ENCODE results near the gene EIF1AD.

The EIF1AD gene

DNA sequence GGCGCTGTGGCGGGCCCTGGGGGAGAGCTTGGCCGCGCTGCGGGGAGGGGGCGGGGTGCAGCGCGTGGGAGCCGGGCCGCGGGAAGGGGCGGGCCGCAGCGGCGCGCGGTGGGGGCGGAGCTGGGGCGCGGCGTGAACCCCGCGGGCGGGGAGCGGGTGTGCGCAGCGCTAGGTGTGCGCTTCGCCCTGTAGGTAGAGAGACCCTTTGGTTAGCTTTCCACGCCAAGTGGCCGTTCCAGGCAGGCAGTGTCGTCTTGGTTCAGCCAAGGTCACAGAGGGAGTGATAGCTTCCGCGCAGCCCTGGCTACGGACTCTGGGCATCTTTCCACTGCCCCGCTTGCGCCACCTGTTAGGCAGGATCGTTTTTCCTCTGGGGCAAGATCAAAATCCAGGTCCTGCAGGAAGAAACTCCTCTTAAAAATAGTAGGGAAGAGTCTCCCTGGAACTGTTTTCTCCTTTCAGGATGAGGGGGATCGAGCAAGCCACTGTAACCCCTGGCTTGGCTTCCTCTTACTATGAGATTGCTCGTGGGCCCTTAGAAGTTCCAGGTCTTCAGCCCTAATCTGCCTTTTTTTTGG lies 780 bp upstream of the EIF1AD start:
- peak in 1 of 5 experiments; percentile 57 for DNase-seq

DNA sequence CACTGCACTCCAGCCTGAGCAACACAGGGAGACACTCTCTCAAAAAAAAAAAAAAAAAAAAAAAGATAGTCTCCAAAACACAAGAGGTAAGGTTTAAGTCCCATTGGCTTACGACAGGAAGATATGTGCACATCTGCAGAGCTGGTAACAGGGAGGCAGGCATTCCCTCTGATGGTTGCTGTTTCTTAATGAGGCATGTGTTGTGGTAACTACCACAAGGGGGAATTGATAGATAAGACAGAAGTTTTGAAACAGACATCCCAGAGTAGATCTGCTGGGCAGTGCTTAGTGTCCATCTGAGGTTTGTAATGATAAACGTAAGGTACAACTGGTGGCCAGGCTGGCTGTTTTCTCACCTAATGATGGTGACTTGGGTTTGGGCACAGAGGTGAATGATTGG lies 4.7 kb downstream of the EIF1AD start:
- DNase-seq: no peak

DNA sequence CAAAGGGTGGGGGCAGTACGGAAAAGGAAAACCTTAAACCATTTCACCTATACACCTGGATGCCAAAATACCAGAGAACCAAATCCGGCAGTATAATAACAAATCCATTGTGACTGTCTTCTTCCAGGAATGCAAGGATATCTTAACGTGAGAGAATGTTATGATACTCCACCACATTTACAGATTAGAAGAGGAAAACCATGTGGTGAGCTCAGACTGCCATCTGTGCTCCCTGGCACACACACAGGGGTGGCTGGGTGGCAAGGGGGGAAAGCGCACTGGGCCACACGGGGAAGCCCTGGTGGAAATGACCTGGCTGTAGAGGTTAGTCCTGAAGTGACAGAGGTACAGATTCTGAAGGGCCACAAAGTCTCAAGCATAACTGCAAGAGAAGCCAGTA lies 9.9 kb downstream of the EIF1AD start:
- no peak for DNase-seq

DNA sequence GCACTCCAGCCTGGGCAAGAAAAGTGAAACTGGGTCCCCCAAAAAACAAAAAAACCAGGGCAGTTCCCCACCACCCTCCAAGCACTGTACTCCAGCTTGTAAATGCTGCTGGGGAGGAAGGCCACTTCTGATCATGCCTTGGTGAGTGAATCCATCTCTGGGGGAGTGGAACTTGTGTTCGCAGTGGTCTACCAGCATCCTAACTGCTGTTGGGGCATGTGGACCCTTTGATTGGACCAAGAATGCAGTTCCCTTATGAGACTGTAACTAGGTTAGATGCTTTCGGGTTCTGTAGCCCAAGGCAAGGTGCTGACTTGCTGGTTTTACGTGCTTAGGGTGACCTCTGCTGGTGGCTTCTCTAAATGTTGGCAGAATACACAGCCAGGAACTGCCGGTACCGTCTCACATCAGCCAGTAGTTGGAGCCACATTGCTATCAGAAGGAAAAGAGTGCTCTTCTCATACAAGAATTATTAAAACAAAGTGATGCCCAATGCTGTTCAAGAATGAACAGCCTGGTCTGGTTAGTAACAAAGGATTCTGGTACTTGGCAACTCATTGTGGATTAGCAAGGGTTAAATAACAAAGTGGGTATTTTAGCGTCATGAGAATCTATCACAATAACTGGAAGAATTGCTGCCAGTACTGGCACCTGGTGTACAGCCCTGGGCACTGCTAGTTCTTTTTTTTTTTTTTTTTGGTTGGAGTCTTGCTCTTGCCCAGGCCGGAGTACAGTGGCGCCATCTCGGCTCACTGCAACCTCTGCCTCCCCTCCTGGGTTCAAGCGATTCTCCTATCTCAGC lies 13.0 kb downstream of the EIF1AD start:
- DNase-seq: peak; percentile 44 to 94 (median 82)

DNA sequence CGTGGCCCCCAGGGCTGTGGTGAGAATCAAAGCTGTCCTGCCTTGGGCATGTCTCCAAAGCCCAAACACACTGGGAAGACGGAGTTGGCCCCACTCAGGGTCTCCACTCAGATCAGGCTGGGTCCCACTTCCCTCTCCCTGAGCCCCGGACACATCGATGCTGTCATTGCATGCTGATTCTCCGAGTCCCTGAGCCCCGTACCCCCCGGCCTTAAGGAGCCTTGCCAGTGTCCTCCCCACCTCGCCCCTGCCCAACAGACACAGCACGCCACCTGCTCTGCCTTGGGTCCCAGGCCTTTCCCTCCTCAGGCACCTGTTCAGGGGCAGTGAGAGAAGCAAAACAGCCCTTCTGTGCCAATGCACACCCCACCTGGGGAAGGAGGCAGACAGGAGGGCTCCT lies 14.6 kb downstream of the EIF1AD start:
- DNase-seq: no peak

DNA sequence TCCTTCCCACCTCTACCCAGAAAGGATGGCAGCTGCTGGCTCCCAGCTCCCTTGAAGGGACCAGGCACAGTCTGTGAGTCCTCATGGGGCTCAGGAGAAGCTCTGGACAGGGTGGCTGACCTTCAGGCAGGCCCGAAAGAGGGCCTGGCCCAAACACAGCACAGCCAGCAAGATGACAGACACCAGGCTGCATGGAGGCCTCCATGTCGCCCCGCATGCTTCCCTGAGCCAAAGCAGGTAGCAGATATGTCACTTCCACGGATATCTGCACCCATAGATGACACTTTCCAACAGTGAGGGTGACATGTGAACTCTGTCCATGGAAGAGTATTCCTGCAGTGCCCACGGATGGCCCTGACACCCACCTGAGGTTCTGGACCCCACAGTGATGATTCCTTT lies 18.4 kb downstream of the EIF1AD start:
- no peak for DNase-seq

DNA sequence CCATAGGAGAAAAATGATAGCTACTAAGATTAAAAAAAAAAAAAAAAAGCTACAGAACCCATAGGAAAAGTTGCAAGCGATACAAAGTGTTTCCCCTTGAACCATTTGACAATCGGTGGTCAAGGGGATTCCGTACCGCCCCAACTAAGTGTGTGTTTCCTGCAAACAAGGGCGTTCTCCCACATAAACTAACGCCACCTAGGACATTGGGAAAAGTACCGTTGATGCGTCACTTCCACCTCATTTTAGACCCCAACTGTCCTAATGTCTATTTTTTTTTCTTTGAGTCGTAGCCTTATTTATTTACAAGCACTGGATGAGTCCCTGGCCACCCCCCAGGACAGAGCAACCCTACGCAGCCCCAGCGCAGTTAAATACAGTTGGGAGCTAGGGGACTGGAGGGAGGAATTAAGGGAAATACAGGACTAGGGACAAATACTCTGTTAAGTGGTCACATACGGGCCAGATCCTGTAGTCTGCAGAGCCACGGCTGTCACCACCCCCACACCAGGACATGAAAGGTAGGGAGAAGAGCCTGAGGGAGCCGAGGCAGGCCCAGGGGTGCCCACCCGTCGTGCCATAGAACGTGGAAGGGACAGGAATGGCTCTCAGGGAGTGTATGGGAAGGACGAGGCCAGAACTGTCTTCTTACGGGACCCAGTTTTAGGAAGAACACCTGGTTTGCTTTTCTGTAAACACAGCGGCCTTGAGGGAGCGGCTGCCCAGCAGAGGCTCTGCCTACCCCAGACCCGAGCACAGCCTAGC lies 19.0 kb downstream of the EIF1AD start:
- DNase-seq: no peak

DNA sequence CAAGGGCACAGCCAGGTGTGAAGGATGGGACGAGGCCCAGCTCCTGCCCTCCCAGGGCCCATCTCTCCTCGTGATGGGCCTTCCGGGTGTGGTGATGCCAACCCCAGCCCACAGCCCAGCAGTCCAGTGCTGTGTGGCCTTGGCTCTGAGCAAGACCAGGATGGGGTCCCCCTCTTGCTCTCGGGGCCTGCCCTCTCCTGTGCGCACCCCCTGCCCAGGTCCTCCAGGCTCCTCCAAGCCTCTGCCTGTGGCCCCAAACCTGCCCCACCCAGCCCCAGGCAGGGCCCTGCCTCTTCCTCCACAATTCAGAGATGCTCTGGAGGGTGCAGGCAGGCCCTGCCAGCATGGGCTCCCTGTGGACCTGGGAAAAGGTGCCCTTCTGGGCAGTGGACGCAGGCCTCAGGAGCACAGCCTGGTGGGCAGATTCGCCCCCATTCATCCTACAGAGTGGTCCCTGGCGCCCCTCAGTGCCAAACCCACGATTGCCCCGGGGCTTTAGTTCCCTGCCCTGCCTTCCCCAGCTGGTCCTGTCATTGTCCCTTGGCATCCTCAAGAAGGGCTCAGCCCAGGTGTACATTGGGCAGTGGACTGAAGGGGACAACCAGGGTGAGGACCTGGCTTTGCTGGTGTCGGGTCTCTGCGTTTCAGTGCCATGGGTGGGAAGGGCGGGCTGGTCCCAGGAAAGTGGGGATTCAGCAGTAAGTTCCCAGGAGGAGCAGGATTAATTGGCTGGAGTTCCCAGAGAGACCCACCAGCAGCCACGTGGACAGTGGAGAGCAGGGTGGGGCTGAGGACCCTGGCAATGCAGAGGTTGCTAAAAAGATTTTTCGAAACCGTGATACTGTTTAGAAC lies 19.8 kb downstream of the EIF1AD start:
- DNase-seq: no peak

DNA sequence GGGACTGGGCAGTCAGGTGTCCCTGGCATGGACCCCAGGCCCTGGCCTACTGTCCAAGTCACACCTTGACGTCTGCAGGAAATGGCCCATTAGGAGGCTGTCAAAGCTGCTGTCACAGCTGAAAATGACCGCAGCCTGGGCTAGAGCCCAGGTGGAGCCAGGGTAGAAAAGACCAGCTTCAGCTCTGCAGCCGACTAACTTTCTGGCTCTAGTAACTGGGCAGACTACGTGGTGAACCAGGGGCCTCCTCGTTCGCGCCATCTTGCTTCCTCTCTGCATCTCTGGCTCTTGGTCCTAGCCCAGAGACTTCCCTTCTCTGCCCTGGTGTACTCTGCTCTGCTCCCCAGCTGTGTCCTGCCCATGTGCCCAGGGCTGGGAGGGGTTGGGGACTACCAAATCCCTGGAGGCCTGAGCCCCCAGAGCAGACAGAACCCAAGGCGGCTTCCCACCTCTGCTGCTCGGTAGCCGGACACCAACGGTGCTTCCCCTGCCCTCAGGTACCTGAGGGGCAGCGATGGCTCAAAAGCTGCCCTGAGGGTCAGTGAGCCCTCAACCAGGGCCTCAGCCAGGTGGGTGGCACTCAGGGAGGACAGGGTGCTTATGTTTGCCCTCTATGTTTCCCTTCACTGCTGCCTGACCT lies 20.7 kb downstream of the EIF1AD start:
- no peak for DNase-seq

DNA sequence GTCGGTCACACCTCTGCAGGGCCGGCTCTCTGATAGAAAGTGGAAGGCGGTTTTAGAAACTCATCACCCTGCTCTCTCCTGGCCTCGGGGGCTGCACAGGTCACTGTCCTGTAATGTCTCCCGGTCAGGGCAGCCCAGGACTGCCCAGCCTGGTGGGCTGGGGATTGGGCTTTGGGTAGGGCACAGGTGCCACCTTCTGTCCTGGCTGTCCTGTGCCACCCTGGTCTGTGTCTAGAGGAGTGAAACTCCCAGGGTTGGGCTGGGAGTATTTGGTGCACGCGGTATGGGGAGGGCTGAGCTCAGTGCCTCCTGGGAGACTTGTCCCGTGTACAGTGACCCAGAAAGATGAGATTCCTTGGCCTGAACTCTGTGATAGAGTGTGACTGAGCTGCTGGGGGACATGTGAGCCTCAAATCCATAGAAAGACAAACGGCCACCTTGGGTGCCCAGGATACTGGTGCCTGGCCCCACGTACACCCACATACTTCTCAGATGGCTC lies 22.6 kb downstream of the EIF1AD start:
- no peak for DNase-seq

DNA sequence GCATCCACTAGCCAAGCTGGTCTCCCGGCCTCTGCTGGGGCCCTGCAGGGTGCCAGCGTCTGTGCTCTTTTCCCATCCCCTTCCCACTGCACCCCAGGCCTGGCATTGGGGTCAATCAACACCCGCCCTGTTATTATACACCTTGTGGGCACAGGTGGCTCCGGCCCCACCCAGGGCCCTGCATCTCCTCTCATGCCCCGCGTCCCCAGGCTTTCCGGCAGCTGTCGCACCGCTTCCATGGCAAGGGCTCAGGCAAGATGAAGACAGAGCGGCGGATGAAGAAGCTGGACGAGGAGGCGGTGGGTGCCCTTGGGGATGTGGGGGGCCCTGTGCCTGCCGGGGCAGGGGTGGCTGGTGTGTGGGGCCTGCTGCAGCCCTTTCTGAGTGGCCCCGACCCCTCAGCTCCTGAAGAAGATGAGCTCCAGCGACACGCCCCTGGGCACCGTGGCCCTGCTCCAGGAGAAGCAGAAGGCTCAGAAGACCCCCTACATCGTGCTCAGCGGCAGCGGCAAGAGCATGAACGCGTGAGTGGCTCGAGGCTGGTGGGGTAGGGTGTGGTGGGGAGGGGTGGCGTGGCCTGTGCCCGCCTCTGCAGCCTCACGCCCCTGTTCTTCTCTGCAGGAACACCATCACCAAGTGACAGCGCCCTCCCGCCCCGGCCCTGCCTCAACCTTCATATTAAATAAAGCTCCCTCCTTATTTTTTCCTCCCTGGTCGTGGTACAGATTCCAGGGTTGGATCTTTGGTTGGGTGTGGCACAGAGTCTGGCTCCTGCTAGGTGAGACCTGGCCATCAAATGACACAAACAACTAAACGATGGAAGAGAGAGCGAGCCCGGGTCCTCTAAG lies 23.3 kb downstream of the EIF1AD start:
- no peak for DNase-seq

DNA sequence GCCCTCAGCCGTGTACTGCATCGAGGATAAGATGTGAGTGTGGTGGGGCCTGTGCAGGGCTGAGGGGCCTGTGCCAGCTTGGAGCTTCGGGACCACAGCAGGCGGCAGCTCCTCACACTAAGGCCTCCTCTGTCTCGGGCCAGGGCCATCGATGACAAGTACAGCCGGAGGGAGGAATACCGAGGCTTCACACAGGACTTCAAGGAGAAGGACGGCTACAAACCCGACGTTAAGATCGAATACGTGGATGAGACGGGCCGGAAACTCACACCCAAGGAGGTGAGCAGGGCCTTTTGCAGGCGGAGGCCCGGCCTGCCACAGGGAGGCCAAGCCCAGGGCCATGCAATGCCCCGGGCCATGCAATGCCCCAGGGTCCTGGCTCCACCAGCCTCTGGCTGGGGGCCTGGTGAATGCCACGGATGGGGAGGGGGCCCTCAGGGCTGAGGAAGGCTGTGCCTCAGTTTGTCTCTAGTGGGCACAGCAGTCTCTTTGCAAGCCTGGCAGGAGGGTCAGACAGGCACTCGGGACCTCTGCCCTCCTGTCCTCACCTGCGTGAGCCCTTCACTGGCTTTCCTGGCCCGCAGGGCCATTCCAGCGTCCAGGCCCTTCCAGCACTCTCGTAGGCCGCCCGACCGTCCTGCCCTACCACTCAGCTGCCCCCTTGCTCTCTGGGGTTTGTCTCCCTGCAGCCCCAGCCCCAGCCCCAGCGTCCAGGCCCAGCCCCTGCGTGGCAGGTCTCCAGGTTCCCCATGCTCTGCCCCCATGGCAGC lies 24.2 kb downstream of the EIF1AD start:
- no peak for DNase-seq

DNA sequence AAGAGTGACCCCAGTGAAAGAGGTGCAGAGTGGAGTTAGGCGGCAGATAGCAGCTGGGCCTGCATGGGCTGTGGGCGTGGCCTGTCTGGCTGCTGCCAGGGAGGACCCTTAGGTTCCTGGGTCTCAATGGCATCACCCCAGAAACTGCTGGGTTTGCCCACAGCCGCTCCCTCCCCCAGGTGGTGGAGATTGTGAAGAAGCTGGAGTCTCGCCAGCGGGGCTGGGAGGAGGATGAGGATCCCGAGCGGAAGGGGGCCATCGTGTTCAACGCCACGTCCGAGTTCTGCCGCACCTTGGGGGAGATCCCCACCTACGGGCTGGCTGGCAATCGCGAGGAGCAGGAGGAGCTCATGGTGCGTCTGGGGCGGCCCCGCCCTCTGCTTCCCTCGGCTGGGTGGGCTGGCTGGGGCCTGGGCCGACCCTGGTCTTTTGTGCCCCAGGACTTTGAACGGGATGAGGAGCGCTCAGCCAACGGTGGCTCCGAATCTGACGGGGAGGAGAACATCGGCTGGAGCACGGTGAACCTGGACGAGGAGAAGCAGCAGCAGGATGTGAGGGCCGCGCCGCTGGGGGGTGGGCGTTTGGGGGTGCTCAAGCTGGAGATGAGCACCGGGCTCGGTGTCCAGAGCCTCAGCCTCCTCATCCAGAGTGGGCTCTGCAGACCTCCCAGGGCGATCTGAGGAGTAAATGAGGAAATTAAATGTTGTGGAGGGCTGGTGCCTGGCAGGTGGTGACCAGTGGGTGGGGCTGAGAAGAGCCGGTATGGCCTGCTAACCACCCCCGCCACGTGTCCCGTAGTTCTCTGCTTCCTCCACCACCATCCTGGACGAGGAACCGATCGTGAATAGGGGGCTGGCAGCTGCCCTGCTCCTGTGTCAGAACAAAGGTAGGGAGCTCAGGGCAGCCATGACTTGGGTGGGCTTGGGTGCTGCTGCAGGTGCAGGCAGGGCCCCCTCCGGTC lies 25.5 kb downstream of the EIF1AD start:
- DNase-seq: no peak

DNA sequence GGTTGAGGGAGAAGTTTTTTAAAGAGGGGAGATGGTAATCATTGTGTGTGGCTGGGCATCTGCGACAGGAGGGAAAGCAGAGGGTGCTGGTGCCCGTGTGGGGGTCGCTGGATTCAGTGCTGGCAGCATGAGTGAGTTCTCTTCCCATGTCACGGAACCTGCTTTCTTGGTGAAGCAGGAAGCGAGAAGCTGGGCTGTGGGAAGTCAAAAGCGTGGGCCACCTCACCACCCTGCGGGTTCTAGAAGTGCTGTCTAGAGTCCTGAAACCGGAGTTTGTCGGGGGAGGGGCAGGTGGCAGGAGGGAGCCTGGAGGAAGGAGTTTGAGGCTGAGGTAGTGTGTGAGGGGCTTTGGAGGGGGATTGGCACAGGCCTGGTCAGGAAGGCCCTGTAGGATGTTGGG lies 26.2 kb downstream of the EIF1AD start:
- no peak for DNase-seq

DNA sequence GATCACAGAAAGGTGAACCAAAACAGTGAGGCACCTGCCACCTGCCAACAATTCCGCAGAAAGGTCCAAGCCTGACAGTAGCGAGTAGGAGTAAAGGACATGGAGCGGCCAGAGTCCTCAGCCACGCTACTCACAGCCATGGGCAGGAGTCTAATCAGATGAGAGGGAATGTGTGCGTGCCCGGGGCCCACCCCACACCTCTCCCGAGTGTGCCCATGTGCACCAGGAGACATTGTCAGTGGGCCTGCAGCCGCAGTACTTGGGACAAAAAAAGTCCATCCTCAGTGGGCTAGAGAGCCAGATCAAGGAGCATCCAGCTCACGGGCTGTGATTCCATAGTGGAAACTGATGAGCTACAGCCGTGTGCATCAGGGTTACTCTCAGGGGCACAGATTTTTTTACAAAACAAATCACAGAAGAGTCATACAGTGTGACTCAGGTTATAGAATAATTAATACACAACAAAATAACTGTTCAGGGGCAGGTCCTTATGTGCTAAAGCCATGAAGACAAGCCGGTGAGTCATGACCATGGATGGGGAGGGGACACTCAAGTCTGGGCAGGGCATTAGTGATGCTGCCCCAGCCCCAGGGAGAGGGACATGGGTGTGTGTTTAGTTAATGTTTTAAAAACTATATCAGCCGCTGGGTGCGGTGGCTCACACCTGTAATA lies 28.4 kb downstream of the EIF1AD start:
- no peak for DNase-seq

DNA sequence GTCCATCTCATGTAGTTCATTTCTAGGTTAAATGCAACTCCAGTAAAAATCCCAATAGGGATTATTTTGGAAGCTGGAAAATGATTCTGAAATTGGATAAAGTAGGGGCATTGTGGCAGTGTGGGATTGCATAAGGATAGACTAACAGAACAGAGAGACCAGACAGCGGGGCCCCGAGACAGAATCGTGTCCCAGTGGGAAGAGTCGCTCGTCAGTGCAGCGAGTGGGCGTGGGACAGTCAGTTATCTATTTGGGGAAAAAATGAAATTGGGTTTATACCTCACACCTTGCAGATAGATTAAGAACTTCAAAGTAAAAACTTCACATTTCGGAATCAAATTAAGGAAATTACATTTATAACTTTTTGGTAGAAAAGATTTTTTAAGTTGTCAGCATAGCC lies 29.8 kb downstream of the EIF1AD start:
- no peak for DNase-seq

DNA sequence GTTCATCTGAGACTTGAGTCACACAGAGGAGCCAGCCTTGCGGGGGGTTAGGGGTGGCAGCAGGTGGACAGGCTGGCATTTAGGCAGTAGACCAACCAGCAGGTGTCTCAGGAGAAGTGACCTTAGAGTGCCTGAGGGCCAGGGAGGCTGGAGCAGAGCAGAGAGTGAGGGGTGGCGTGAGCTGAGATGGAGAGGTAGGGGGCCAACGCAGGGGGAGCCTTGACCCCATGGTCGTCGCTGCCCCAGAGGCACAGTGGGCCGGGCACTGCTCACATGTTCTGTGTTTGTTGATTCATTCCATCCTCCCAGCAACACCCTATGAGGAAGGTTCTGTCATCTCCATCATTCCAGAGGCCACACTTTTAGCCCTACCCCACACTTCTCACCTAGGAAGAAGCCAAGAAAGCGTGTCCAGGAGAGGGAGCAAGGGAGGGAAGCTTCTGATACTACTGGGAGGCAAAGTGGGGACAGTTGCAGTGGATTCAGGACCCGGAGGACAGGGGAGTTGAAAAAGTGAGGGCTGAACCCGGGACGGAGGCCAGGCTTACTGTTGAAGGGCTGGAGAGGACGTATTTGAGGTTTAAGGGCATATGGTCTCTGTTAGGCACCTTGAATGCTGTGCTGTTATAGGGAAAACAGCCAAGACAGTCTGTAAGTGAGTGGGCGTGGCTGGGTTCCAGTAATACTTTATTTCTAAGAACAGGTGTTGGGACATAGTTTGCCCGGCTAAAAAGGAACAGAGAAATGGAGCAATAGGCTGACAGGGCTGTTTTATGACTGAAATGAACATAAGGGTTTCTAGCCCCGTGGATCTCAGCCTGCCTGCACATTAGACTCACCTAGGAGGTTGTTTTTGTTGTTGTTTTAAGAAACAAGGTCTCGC lies 33.1 kb downstream of the EIF1AD start:
- DNase-seq: no peak
